Ureter (tissue), 1 donor: Measurements from ENCODE around the gene HLCS. TPM values are rescaled to one million over a fixed set of nuclear protein-coding genes. Genes with fewer than 3 reads are reported as not detected.

Experiments used
- DNase-seq: peaks from one replicate; pipeline ENCODE4 v3.0.0-alpha.2; 2020; ENCODE audit warnings: low spot score
- total RNA-seq: library from RNA; stranded (reverse); gene quantifications from one replicate; pipeline ENCODE4 v1.2.4, GENCODE V29; 2023
- donor health status: DM: yes; HTN: yes; CAD: no.

The HLCS gene
- total RNA-seq, 1 donor from 2014 or later, result 37.4 TPM

DNA sequence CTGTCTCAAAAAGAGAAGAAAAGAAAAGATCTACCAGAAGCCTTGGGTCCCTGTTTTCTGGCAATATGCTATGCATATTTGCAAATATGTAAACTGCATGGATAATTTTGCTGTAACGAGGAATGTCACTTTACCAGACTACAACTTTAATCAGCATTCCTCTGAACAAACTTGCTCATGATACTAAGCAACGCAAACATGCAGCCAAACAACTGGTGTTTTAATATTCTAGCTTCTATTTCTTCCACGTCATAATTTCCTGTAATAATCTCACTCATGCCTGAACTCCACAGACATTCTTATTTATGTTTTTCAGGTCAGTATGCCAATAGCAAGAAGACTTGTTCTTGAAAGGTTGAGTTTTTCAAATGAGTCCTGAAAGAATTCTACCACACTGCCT, 153.4 kb downstream of the HLCS start:
- no peak for DNase-seq

DNA sequence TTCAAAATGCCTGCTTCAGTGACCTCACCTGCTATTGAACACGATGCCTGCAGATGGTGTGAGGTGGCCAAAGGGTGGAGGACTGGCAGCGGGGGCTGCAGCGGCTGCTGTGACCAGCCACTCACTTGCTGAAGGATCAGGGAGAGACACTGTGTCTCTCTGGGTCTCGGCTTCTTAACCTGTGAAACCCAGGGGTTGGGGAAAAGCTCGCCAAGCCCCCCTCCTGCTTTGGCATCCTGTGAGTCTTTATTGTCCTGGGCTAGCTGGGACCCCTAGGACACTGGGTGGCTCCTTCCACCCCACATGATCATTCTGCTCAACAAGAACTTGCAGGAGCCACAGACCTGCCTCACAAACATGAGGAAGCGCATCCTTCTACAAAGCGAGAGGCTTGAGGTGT, 154.7 kb downstream of the HLCS start:
- DNase-seq, result no peak

DNA sequence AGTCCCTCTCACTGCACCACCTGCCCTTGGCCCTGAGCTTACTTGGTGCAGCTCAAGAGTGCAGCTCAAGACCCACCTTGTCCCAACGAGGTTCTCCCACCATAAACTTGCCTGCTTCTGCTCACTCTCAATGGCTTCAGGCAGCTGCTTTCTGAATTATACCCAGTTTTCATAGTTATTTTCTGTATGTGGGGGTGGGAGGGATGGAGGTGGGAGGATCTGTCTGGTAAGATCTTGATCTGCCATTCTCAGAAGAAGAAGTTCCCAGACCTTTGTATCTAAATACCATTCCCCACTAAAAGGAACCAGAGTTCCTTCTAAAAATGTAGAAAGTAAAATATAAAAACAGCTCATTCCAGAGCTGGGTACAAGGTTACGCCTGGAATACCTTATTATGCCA, 156.0 kb downstream of the HLCS start:
- no peak for DNase-seq

GRCh38 chr21:36807422-36807928, 159.0 kb downstream of the HLCS start:
- no peak for DNase-seq

GRCh38 chr21:36806103-36806502, 160.4 kb downstream of the HLCS start:
- DNase-seq, result no peak

- no peak for DNase-seq
Measured at GRCh38 chr21:36804874-36805611, 161.4 kb downstream of the HLCS start.

DNA sequence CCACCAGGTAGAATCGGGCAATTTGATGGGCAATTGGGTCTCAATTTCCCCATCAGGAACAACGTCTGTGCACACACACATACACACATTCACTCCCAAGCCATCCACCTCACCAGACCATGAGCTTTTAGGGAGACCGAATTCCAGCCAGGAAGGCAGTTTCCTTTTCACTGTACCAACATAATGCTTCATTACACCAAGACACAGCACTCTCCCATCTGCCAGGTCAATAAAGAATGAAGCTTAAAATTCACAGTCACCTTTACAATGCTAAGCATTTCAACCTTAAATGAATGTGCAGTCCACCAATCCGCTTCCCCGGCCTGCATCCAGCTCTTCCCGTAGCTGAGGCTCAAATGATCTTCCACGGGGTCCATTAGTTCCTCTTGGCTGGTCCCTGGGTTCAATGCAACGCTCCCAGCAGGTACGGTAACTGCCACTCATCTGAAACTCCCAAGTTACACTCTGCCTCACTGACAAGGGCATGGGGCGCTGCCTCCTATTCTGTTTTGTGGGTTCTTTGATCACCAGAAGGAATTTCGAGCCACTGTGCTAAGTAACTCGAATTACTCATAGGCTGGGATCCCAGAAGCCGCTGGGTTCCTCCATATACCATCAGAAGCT, 162.5 kb downstream of the HLCS start:
- DNase-seq, result no peak

DNA sequence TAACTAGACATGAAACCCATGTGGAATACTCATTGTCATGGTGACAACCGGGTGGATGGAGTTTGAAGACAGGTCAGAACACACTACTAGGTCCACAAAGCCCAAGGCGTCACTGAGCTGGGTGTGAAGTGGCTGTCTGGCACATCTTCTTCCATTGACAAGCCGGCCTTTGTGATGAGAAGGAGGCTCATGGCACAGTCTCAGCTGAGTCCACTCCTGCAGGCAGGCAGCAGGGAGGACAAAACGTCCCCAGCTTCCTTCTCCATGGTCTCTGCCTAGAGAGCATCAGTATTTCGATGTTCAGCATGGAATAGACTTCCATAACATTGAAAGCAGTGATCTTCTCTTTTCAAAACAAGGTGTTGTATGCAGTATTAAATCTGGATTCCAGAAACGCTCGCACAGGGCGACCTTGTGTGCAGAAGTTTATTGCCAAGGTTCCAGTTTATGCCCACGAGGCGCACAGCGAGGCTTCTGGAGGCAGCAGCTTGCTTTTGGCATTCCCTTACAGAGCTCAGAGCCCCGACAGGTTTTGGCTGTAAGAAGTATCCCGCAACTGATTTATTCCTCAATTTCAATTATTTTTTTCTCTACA, 163.3 kb downstream of the HLCS start:
- DNase-seq, result no peak

- no peak for DNase-seq
Measured at GRCh38 chr21:36800734-36801133, 165.7 kb downstream of the HLCS start.

DNA sequence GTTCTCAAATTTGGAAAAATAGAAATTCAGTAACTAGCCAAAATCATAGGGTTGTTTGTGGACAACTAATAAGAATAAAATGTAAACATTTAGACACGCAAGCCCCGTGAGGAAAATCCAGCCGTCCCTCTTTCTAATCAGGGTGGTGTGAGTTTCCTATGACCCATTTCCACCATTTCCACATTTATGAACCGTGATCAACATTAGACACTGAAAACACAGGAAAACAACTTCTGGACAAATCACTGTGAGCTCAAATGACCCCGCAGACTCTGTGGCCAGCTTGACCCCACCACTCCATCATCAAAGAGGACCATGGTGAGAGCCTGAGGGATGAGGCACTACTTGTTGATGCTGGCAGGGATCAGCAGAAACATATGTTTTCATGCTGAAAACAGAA, 166.6 kb downstream of the HLCS start:
- DNase-seq, result no peak

DNA sequence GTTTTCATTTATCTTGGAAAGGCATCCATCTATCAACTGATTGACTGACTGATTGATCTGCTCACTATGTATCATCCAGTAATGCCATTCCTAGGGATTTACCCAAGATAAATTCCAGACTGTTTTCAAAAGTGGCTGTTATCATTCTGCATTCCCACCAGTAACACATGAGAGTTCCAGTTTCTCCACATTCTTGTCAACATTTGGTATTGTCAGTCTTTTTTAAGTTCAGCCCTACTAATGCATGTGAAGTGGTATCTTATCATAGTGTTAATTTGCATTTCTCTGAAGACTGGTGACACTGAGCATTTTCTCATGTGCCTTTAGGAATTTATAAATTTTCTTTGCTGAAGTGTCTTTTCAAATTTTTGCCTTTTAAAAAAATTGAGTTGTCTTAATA, 168.0 kb downstream of the HLCS start:
- no peak for DNase-seq

- no peak for DNase-seq
Measured at GRCh38 chr21:36796070-36796469, 170.4 kb downstream of the HLCS start.

DNA sequence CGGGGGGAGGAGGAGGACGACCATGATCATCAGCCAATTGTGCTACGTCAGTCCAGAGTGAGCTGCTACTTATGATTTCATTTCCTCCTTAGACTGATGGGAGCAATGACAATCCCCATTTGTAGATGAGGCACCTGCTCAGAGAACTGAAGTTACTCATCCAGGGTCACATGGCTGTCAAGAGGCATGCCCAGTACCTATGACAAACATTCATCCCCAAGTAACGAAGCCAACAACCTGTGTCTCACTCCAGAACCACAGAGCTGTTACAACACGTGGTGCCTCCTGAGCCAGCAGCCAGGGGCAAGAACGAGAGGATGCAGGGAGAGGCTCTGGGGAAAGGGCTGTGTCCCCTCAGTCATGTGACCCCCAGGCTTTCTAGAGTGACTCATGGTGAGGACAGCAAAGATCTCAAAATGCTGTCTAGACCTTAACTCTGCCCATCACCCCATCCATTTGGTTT, 173.9 kb downstream of the HLCS start:
- DNase-seq, result no peak

- no peak for DNase-seq
Measured at GRCh38 chr21:36791695-36792470, 174.6 kb downstream of the HLCS start.

GRCh38 chr21:36791180-36791579, 175.3 kb downstream of the HLCS start:
- no peak for DNase-seq

DNA sequence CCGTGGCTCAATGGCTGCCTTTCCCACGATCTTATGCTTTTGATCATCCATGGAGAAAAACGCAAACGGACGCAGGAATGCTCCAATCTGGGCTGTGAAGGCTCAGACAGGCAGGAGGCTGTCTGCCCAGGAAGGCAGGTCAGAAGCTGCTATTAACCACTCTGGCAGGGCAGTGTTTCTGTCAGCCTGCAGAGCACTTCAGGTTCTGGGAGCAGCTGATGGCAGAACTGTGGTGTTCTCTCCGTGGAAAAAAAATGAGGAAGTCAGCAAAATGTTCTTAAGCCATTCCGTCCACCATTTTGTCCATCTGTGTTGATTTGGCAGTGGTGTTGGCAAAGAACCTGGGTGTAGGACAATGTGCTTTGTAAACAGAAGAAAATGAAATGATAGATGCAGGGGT, 175.9 kb downstream of the HLCS start:
- no peak for DNase-seq

DNA sequence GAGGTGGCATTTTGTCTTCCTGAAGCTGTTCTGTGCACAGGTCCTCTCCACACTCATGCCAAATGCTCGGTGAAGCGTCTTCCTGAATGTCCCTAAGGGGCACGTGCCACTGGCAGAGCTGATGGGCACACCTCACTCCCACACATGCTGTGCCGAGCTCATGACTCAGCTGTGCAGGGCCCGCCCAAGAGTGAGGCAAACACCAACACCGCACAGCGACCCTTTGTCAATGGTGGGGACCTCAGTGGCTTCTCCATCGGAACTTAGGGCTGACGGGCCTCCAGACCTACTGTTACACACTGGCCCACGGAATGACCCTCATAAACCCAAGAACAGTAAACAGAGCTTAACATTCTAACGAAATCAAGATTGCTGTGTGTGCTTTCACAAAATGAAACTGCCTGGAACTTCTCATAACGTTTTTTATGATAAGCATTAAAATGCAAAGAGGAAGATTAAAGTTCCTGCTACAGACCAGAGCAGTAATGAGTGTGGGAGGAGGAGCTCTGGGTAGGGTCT, 178.3 kb downstream of the HLCS start:
- no peak for DNase-seq

- no peak for DNase-seq
Measured at GRCh38 chr21:36786186-36786585, 180.3 kb downstream of the HLCS start.

DNA sequence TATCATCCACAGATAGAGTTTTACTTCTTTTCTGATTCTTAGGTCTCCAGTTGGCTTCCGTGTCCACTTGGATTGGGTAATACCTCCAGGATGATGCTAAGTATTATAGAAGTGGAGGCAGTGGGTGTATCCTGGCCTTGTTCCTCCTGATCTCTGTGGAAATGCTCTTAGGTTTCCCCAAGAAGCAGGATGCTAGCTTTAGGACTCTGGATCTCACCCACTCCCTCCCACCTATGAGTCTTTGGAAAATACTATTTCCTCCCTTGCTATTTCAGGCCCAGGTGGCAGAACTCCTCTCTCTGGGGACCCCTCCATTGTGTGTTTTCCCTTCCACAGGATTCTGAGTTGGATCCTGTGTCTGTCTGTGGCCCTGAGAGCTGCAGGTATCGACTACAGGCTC, 180.9 kb downstream of the HLCS start:
- no peak for DNase-seq

DNA sequence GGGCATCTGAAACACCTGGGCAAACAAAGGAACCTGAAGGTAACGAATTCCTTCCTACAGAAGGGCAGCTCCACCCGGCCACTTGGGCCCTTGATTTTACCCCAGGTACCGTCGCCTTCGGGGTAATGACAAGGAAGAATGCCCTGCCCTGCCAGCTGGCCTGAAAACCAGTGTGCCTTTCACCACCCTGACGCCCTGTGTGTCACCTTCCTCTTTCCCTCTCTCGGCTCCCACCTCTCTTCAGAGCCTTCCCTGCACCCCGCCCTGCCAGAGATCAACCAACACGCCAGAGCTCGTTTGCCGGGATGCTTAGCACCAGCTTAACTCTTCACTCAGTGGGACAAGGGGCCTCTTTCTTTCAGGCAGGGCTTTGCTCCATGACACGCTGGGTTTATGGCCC, 181.5 kb downstream of the HLCS start:
- DNase-seq, result no peak

GRCh38 chr21:36783612-36784374, 182.7 kb downstream of the HLCS start:
- DNase-seq, result no peak
